GM12878 (cell line): ENCODE measurements around the gene SGSH. TPM values are rescaled to one million over a fixed set of nuclear protein-coding genes. Genes with fewer than 3 reads are reported as not detected.

Experiments used
- ATAC-seq: fragments of 200-7000 bp; cut with Tn5 transposase; 3 replicates; pipeline ENCODE4 v1.9.1; 2020; ENCODE audit warnings: mild to moderate bottlenecking, moderate library complexity
- BruUV-seq: library from RNA; stranded (reverse); fragments of 400-500 nt; replicated peaks from 2 replicates; lab custom pipeline; 2021; lab: Mats Ljungman, UMichigan
- CTCF ChIA-PET: fragments of 300-600 bp; sonication (Branson Sonifier 250); formaldehyde crosslinking; extraction: SDS; loops from one replicate; lab custom pipeline; 2021; ENCODE audit warnings: inconsistent platforms; lab: Yijun Ruan, JAX
- POLR2A ChIA-PET: fragments of 350-600 bp; formaldehyde crosslinking; extraction: SDS; loops from one replicate; lab custom pipeline; 2021; ENCODE audit warnings: inconsistent platforms; lab: Charles Lee
- RAD21 ChIA-PET: fragments of 300-600 bp; sonication (Branson Sonifier 250); formaldehyde crosslinking; loops from one replicate; lab custom pipeline; 2023; ENCODE audit warnings: antibody characterized with exemption; ENCODE audit not compliant: unreplicated experiment; lab: Charles Lee
- SMC1A ChIA-PET: fragments of 300-600 bp; sonication (Branson Sonifier 250); formaldehyde crosslinking; loops from one replicate; lab custom pipeline; 2023; ENCODE audit not compliant: unreplicated experiment, uncharacterized antibody; lab: Charles Lee
- DNase-seq: peaks from one replicate; pipeline ENCODE4 v3.0.0-alpha.2; 2011; ENCODE audit warnings: low read depth, low spot score
- FAIRE-seq: peaks from 3 replicates; lab custom pipeline; 2011; peaks lifted over from hg19 to GRCh38; lab: Jason Lieb, UNC
- H2AFZ ChIP-seq: 2 replicates; pipeline ENCODE4 v1.6.0; 2011; ENCODE audit warnings: low read depth, low read length, control low read depth; ENCODE audit not compliant: control insufficient read depth
- H3K27ac ChIP-seq: 2 replicates; pipeline ENCODE4 v1.5.1; 2011; ENCODE audit warnings: control low read depth; ENCODE audit not compliant: control insufficient read depth, insufficient read depth
- H3K27me3 ChIP-seq, 2 experiments: replicated peaks in 1 of 2; 2 replicates each; pipeline versions ENCODE4 v1.6.0 to v1.6.1; 2011; ENCODE audit warnings: low read length in 1 of 2; ENCODE audit not compliant: control insufficient read depth in 2 of 2, insufficient read depth in 2 of 2
- H3K36me3 ChIP-seq, 2 experiments: 2 replicates each; pipeline ENCODE4 v1.5.1; 2011; ENCODE audit warnings: low read length in 1 of 2; ENCODE audit not compliant: control insufficient read depth in 2 of 2, insufficient read depth in 2 of 2
- H3K4me1 ChIP-seq: 2 replicates; pipeline ENCODE4 v1.6.1; 2011; ENCODE audit warnings: mild to moderate bottlenecking, low read length, moderate library complexity, mixed read lengths; ENCODE audit not compliant: control insufficient read depth, insufficient read depth
- H3K4me2 ChIP-seq: 2 replicates; pipeline ENCODE4 v1.6.0; 2011; ENCODE audit warnings: control low read depth; ENCODE audit not compliant: control insufficient read depth, insufficient read depth
- H3K4me3 ChIP-seq: fragments of 200-600 bp; sonication (generic); 2 replicates; pipeline ENCODE4 v1.5.1; 2016
- H3K79me2 ChIP-seq: 2 replicates; pipeline ENCODE4 v1.6.0; 2011; ENCODE audit warnings: low read length; ENCODE audit not compliant: control insufficient read depth, insufficient read depth
- H3K9ac ChIP-seq: 2 replicates; pipeline ENCODE4 v1.8.0; 2011; ENCODE audit warnings: low read length, control low read depth, mixed read lengths; ENCODE audit not compliant: control insufficient read depth, insufficient read depth
- H3K9me3 ChIP-seq: replicated peaks from 3 replicates; pipeline ENCODE4 v1.5.1; 2011; ENCODE audit warnings: mild to moderate bottlenecking, low read length; ENCODE audit not compliant: control insufficient read depth, insufficient read depth
- H4K20me1 ChIP-seq: 2 replicates; pipeline ENCODE4 v1.6.0; 2011; ENCODE audit not compliant: control insufficient read depth, insufficient read depth
- ESRRA ChIP-seq: IDR thresholded peaks from 2 replicates; pipeline ENCODE4 v1.6.1; 2012; ENCODE audit warnings: mild to moderate bottlenecking, low read length, improper control_type of control experiment
- HDGF ChIP-seq: fragments of 450-650 bp; IDR thresholded peaks from 2 replicates; pipeline ENCODE4 v1.6.1; 2016; ENCODE audit warnings: antibody characterized with exemption
- MYB ChIP-seq: fragments of 150-350 bp; IDR thresholded peaks from 2 replicates; pipeline ENCODE4 v1.6.1; 2014; ENCODE audit warnings: mild to moderate bottlenecking, low read depth, low read length, borderline replicate concordance
- PML ChIP-seq: IDR thresholded peaks from 2 replicates; pipeline ENCODE4 v1.6.1; 2012; ENCODE audit warnings: low read length, inconsistent platforms
- SRF ChIP-seq, 2 experiments: IDR thresholded peaks; 2 replicates each; pipeline ENCODE4 v1.6.1; 2011; ENCODE audit warnings: low read depth in 2 of 2, low read length in 2 of 2, mild to moderate bottlenecking in 1 of 2, moderate library complexity in 1 of 2
- TCF12 ChIP-seq: IDR thresholded peaks from 2 replicates; pipeline ENCODE4 v1.6.1; 2011; ENCODE audit warnings: low read depth, mild to moderate bottlenecking, low read length
- WGBS: methylation state at CpG from one replicate; pipeline ENCODE4 v1.1.6; 2016; ENCODE audit warnings: low lambda C conversion rate; ENCODE audit not compliant: insufficient replicate concordance, insufficient coverage; ENCODE audit errors: missing lambda C conversion rate; 5-methylcytosine and 5-hydroxymethylcytosine counted together
- in situ Hi-C: fragments of 300-500 bp; cut with MboI; formaldehyde crosslinking; loops from 9 replicates; pipeline ENCODE4 v1.14.3; 2018; ENCODE audit warnings: mixed read lengths
- intact Hi-C: fragments of 100-400 bp; cut with micrococcal nuclease; formaldehyde crosslinking; loops from one replicate; pipeline ENCODE4 v1.14.2; 2022; ENCODE audit not compliant: unreplicated experiment
- polyA plus RNA-seq, 11 experiments: library from polyadenylated mRNA; depleted of rRNA in 4 of 11; unstranded in 6 of 11; stranded (reverse) in 5 of 11; fragments of >200 nt; fragmentation: Nextera tagmentation in 4 of 11; fragmentation: Illumina TruSeq in 1 of 11; extraction: Ambion mirVana in 4 of 11; extraction: Trizol in 1 of 11; gene quantifications; 1 replicate in 1 of 11; 2 replicates in 10 of 11; pipeline versions ENCODE4 v1.2.1 to v1.2.3, GENCODE V29; 2011 to 2016; ENCODE audit warnings: inconsistent platforms in 2 of 11, missing spikeins in 2 of 11, low read depth in 1 of 11
- total RNA-seq, 4 experiments: library from RNA; depleted of rRNA in 3 of 4; stranded (reverse); fragments of >200 nt in 3 of 4; fragmentation: Illumina TruSeq in 1 of 4; extraction: Trizol in 1 of 4; gene quantifications; 2 replicates each; pipeline versions ENCODE4 v1.2.1 to v1.2.3, GENCODE V29; 2013 to 2021
- TF ChIP-seq, protein P1 (sequence below): IDR thresholded peaks from 2 replicates; pipeline ENCODE4 v1.6.1; 2012; ENCODE audit warnings: low read depth, low read length, improper control_type of control experiment
- TF ChIP-seq, protein P2 (sequence below): IDR thresholded peaks from 2 replicates; pipeline ENCODE4 v1.6.1; 2012; ENCODE audit warnings: improper control_type of control experiment, low read depth, low read length; ENCODE audit not compliant: insufficient replicate concordance

Gene SGSH
- total and polyA plus RNA-seq, 10 of the 15 experiments (the other 5 are each of a cell fraction or from before 2014, with no cell fraction given): 0.13 to 17.2 (median 6.0) TPM

DNA sequence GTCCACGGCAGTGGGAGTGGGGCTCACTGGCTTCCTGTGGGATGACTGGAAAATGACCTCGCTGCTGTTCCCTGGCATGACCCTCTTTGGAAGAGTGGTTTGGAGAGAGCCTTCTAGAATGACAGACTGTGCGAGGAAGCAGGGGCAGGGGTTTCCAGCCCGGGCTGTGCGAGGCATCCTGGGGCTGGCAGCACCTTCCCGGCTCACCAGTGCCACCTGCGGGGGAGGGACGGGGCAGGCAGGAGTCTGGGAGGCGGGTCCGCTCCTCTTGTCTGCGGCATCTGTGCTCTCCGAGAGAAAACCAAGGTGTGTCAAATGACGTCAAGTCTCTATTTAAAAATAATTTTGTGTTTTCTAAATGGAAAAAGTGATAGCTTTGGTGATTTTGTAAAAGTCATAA is 32.7 kb upstream of the SGSH start (continued):
- TF ChIP-seq, protein P1, sequence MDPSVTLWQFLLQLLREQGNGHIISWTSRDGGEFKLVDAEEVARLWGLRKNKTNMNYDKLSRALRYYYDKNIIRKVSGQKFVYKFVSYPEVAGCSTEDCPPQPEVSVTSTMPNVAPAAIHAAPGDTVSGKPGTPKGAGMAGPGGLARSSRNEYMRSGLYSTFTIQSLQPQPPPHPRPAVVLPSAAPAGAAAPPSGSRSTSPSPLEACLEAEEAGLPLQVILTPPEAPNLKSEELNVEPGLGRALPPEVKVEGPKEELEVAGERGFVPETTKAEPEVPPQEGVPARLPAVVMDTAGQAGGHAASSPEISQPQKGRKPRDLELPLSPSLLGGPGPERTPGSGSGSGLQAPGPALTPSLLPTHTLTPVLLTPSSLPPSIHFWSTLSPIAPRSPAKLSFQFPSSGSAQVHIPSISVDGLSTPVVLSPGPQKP: no peak
- no peak for TF ChIP-seq HDGF
- TF ChIP-seq, all 136 proteins: peak for 2

DNA sequence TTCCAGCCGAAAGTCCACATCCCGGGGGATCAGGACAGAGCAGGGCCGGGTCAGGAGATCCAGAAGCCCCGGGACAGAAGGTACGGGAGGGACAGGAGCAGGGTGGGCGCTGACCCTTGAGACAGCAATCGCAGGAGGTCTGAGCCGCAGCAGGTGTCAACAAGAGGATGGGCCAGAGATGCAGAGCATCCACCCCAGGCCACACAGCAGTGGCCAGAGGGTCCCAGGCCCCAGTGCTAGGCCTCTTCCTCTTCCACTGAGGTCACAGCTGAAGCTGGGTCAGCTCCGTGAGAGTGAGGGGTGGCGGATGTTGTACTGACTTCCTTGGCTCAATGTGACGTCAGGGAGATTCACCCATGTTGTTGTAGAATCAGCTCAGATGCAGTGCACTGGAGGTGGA is 31.8 kb upstream of the SGSH start:
- POLR2A ChIA-PET: no interaction called here
- Histone ChIP-seq H3K4me3 (no peak overlapping the region), H3K9me3 (no peaks in the 10 kb centered on the region), H4K20me1 (no peaks in the 10 kb centered on the region), H3K36me3 (no peaks in the 10 kb centered on the region), H3K27me3 (no peaks in the 10 kb centered on the region), H2AFZ (no peak overlapping the region), H3K9ac (no peak overlapping the region), H3K79me2 (no peaks in the 10 kb centered on the region), H3K27ac (no peak overlapping the region), H3K4me2 (no peak overlapping the region), H3K4me1 (peaks cover 16% of the 10 kb centered on the region)
- in situ Hi-C loops: no loop called here
- SMC1A ChIA-PET: interaction anchor here (0.6 kb wide), 1 partner anchor 1784 kb away, joined by 3 read pairs; no protein-coding TSS in a partner anchor
- BruUV-seq: no TSS peak
- no peak for FAIRE-seq
- RAD21 ChIA-PET: interaction anchor here (0.8 kb wide), 1 partner anchor 57 kb away, joined by 3 read pairs; no protein-coding TSS in a partner anchor
- CTCF ChIA-PET: interaction anchor here (1.2 kb wide), 1 partner anchor 56 kb away, joined by 4 read pairs; no protein-coding TSS in a partner anchor
- TF ChIP-seq ESRRA (no peak), PML (no peak), SRF (IDR thresholded peaks at IDR 0.05; ENCODE audit: low read depth in 2 of 2, low read length in 2 of 2) (no peak), MYB (no peak), TCF12 (no peak)
- TF ChIP-seq, protein P2, sequence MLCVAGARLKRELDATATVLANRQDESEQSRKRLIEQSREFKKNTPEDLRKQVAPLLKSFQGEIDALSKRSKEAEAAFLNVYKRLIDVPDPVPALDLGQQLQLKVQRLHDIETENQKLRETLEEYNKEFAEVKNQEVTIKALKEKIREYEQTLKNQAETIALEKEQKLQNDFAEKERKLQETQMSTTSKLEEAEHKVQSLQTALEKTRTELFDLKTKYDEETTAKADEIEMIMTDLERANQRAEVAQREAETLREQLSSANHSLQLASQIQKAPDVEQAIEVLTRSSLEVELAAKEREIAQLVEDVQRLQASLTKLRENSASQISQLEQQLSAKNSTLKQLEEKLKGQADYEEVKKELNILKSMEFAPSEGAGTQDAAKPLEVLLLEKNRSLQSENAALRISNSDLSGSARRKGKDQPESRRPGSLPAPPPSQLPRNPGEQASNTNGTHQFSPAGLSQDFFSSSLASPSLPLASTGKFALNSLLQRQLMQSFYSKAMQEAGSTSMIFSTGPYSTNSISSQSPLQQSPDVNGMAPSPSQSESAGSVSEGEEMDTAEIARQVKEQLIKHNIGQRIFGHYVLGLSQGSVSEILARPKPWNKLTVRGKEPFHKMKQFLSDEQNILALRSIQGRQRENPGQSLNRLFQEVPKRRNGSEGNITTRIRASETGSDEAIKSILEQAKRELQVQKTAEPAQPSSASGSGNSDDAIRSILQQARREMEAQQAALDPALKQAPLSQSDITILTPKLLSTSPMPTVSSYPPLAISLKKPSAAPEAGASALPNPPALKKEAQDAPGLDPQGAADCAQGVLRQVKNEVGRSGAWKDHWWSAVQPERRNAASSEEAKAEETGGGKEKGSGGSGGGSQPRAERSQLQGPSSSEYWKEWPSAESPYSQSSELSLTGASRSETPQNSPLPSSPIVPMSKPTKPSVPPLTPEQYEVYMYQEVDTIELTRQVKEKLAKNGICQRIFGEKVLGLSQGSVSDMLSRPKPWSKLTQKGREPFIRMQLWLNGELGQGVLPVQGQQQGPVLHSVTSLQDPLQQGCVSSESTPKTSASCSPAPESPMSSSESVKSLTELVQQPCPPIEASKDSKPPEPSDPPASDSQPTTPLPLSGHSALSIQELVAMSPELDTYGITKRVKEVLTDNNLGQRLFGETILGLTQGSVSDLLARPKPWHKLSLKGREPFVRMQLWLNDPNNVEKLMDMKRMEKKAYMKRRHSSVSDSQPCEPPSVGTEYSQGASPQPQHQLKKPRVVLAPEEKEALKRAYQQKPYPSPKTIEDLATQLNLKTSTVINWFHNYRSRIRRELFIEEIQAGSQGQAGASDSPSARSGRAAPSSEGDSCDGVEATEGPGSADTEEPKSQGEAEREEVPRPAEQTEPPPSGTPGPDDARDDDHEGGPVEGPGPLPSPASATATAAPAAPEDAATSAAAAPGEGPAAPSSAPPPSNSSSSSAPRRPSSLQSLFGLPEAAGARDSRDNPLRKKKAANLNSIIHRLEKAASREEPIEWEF: no peak
- WGBS: 76% methylated on average over 11 of the region's 11 CpGs
- intact Hi-C loops: loop anchor here (5.0 kb wide), 1 partner anchor 35 kb away; no protein-coding TSS in a partner anchor
- no peak for ATAC-seq
- no peak for DNase-seq
